GM23248 (cell line): Measurements from ENCODE around the gene SLC37A1.

Experiments used
- EZH2 ChIP-seq: fragments of 200-600 bp; sonication (generic); IDR thresholded peaks from 2 replicates; pipeline ENCODE4 v1.6.1; 2018; ENCODE audit warnings: antibody characterized with exemption, mild to moderate bottlenecking; ENCODE audit not compliant: insufficient read depth, poor library complexity, severe bottlenecking
- EZH2phosphoT487 ChIP-seq: fragments of 200-600 bp; sonication (generic); IDR thresholded peaks from 2 replicates; pipeline ENCODE4 v1.6.1; 2018; ENCODE audit warnings: antibody characterized with exemption, moderate library complexity, mild to moderate bottlenecking, low read depth; ENCODE audit not compliant: insufficient read depth

GRCh38 chr21:42607525-42608102 lies 94.0 kb downstream of the SLC37A1 start:
- TF ChIP-seq EZH2 = no peak
- no peak for TF ChIP-seq EZH2phosphoT487
